ENCODE measurements around the gene DGKH.

DNA sequence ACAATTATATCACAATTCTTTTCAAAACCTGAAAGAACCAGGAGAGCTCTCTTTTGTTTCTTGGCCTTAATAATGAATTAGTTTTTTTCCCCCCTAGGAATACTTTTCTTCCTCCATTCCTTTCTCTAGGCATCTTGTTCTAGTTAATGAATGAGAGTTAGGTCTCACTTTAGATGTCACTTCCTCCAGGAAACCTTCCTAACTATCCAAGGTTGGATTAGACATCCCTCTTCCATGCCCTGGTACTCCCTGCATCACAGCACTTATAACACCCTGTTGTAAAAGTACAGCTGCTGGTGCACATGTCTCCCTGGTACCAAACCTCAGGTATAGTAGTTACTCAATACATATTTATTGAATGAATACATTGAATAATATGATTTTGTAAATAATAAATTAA is 21.2 kb upstream of the DGKH start:
- no peak for TF ChIP-seq CTCF (IDR thresholded peaks at IDR 0.05)
- no peak for TF ChIP-seq POLR2A (IDR thresholded peaks at IDR 0.05)
- no peak for TF ChIP-seq POLR2AphosphoS5 (IDR thresholded peaks at IDR 0.05)

Data from prostate gland (tissue), 2 donors.